ENCODE measurements around the gene DNAH9. TPM values are rescaled to one million over a fixed set of nuclear protein-coding genes. Genes with fewer than 3 reads are reported as not detected.

DNAH9 gene
- total and polyA plus RNA-seq, 11 donors, result 0.07 to 2.3 (median 0.49) TPM; not detected in 7

DNA sequence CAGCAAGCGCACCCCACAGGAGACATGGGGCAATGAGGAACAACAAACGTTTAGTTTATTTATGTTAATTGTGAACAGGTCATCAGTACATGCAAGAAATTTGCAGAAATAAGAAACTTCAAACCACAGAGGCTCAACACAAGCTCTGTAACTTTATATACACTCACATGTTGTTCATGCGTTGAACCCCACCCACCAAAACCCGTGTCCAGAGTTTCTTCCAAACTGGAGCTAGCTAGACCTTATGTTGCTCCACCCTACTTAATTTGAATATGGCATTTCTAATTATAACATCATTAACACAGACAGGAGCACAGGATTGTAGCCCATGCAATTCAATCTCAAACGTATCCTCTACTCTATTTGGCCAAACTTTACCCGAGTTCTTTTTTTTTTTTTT lies 206.9 kb downstream of the DNAH9 start:
- Histone ChIP-seq H3K4me3 (no peak overlapping the region), H3K4me1 (no peaks in the 10 kb centered on the region), H3K9me3 (no peaks in the 10 kb centered on the region), H3K36me3 (no peaks in the 10 kb centered on the region), H3K27me3 (no peaks in the 10 kb centered on the region), H3K27ac (no peak overlapping the region)
- WGBS, 4 donors, result 85 to 91% (median 87%) methylated on average over 6 of the region's 6 CpGs
- intact Hi-C loops (cut with DNase I), result no loop called here
- ATAC-seq (no peak), DNase-seq (no peak)
- no peak for TF ChIP-seq POLR2A (IDR thresholded peaks at IDR 0.05)
- TF ChIP-seq, protein P1, sequence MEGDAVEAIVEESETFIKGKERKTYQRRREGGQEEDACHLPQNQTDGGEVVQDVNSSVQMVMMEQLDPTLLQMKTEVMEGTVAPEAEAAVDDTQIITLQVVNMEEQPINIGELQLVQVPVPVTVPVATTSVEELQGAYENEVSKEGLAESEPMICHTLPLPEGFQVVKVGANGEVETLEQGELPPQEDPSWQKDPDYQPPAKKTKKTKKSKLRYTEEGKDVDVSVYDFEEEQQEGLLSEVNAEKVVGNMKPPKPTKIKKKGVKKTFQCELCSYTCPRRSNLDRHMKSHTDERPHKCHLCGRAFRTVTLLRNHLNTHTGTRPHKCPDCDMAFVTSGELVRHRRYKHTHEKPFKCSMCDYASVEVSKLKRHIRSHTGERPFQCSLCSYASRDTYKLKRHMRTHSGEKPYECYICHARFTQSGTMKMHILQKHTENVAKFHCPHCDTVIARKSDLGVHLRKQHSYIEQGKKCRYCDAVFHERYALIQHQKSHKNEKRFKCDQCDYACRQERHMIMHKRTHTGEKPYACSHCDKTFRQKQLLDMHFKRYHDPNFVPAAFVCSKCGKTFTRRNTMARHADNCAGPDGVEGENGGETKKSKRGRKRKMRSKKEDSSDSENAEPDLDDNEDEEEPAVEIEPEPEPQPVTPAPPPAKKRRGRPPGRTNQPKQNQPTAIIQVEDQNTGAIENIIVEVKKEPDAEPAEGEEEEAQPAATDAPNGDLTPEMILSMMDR (IDR thresholded peaks at IDR 0.05), result no peak

DNA sequence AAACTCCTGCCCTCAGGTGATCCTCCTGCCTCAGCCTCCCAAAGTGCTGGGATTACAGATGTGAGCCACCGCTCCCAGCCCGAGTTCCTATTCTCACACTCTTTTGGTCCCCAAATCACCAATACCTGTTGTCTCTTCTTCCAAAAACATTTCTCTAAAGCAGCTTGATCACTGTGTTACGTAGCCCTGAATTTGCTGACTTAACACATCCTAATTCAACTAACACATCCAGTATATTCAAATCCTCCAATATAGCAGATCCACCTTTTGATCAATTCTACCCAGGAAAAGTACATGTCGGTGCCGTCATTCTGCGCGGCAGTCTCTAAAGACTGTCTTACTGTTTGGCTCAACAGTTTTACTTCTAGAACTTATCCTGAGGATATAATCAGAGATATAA lies 207.7 kb downstream of the DNAH9 start:
- no peak overlapping the region for H3K4me3 ChIP-seq
- H3K27ac ChIP-seq, result no peak overlapping the region
- no peak for ATAC-seq
- 95 to 97% (median 96%) methylated on average over 7 of the region's 7 CpGs for WGBS, 4 donors
- H3K9me3 ChIP-seq, result no peaks in the 10 kb centered on the region
- H3K27me3 ChIP-seq, result no peaks in the 10 kb centered on the region
- no peak for DNase-seq
- intact Hi-C loops (cut with DNase I), result no loop called here
- H3K36me3 ChIP-seq, result no peaks in the 10 kb centered on the region
- TF ChIP-seq, protein P1 (IDR thresholded peaks at IDR 0.05), result no peak
- no peak for TF ChIP-seq POLR2A (IDR thresholded peaks at IDR 0.05)
- H3K4me1 ChIP-seq, result no peaks in the 10 kb centered on the region

DNA sequence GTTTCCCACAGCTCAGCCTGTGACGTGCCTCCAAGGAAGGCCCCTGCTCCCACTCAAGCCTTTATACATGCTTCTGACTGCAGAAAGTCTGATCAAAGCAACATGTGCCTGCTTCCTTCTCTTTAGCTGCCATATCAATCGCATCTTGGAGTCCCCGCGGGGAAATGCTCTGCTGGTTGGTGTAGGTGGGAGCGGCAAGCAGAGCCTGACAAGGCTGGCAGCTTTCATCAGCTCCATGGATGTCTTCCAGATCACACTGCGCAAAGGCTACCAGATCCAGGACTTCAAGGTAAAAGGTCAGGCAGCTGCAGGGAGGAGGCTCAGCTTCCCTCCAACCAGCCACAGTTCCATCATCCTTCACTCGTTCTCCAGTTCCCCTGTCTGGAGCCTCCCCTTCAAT lies 209.3 kb downstream of the DNAH9 start:
- Histone ChIP-seq H3K27me3 (no peaks in the 10 kb centered on the region), H3K36me3 (no peaks in the 10 kb centered on the region), H3K27ac (no peak overlapping the region), H3K4me3 (no peak overlapping the region), H3K4me1 (peaks cover 0 to 3% (median 0%) of the 10 kb centered on the region in 12 donors), H3K9me3 (no peaks in the 10 kb centered on the region)
- intact Hi-C loops (cut with DNase I), result no loop called here
- ATAC-seq (no peak), DNase-seq (no peak)
- 31 to 46% (median 37%) methylated on average over 7 of the region's 7 CpGs for WGBS, 4 donors
- no peak for TF ChIP-seq POLR2A (IDR thresholded peaks at IDR 0.05)
- TF ChIP-seq, protein P1 (IDR thresholded peaks at IDR 0.05), result no peak

DNA sequence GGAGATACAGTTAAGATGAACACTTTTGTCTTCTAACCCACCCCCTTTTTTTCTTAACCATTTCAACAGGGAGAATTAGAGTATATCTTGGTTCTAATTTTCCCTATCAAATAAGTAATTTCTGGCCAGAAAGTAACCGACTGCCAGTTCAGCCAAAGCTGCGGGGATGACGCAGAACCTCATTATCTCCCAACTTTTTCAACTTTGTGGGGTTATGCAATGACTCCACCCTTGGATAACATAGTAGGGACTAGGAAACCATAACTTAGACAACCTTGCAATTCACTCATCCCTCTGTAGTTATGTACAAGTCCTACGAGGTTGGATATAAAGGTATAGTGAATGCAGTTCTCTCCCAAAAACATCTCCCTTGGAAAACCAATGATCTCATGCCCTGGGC lies 215.0 kb downstream of the DNAH9 start:
- 80 to 87% (median 82%) methylated on average over 4 of the region's 4 CpGs for WGBS, 4 donors
- Histone ChIP-seq H3K36me3 (no peaks in the 10 kb centered on the region), H3K27me3 (no peaks in the 10 kb centered on the region), H3K4me3 (no peak overlapping the region), H3K27ac (no peak overlapping the region), H3K4me1 (peaks cover 0 to 28% (median 4%) of the 10 kb centered on the region in 12 donors), H3K9me3 (no peaks in the 10 kb centered on the region)
- intact Hi-C loops (cut with DNase I), result loop anchor here in 1 of 10 donors (10.0 kb wide), 1 partner anchor 58 kb away; no protein-coding TSS in a partner anchor
- TF ChIP-seq POLR2A (IDR thresholded peaks at IDR 0.05), result no peak
- TF ChIP-seq, protein P1 (IDR thresholded peaks at IDR 0.05), result no peak
- ATAC-seq (no peak), DNase-seq (no peak)
